ENCODE data around the gene PTH1R. TPM values are rescaled to one million over a fixed set of nuclear protein-coding genes. Genes with fewer than 3 reads are reported as not detected.

PTH1R gene
- total RNA-seq, 1 experiment from 2014 or later = 1.0 TPM

DNA sequence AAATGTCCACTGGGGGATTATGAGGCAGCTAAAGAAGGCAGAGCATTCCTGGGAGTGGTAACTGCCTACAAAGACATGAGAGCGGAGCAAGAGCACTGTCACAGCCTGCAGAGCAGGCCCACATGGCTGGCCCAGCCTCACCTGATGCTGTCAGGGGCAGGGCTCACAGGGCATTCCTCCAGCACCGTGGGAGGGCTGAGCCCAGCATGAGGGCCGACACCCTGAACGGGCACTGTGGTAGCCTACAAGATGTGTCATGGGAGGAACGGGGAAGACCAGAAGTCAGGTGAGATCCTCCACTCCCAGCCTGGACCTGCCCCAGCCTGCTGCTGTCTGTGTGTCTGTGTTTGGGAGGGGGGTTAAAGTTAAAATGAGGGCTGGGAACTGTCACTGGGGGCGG is 68.9 kb downstream of the PTH1R start:
- Histone ChIP-seq H3K14ac (ENCODE audit: insufficient read depth, low read length) (no peak overlapping the region), H3K56ac (ENCODE audit: insufficient read length, low read depth, low read length) (no peak overlapping the region), H2BK20ac (ENCODE audit: low read depth, low read length, poor library complexity, severe bottlenecking) (no peak overlapping the region), H2AFZ (ENCODE audit: low read length) (no peak overlapping the region), H4K91ac (ENCODE audit: insufficient read length, low read depth, low read length) (no peak overlapping the region), H3K27ac (ENCODE audit: insufficient read length, low read depth, low read length) (no peak overlapping the region), H4K20me1 (ENCODE audit: control insufficient read depth, insufficient read depth, insufficient read length) (peaks cover 2% of the 10 kb centered on the region), H2BK12ac (ENCODE audit: insufficient read length, low read depth, low read length) (no peak overlapping the region), H3K4me2 (ENCODE audit: insufficient read depth, insufficient read length, low read length) (no peak overlapping the region), H3K9ac (ENCODE audit: extremely low read depth, insufficient read length, low read length) (no peak overlapping the region), H3K4me1 (ENCODE audit: insufficient read depth, low read length) (peaks cover 5% of the 10 kb centered on the region; the same call in 1 of the 2 replicates), H4K5ac (ENCODE audit: insufficient read length, low read depth, low read length) (no peak overlapping the region), H4K8ac (replicated peaks; ENCODE audit: insufficient read length, low read depth, low read length) (no peak overlapping the region), H3K27me3 (ENCODE audit: insufficient read depth, low read length) (no peaks in the 10 kb centered on the region), H3K79me1 (ENCODE audit: insufficient read depth, low read depth, low read length, poor library complexity, severe bottlenecking) (peaks cover 13% of the 10 kb centered on the region), H2AK5ac (ENCODE audit: insufficient read length, low read length) (no peak overlapping the region), H3K23me2 (ENCODE audit: insufficient read length, low read depth, low read length, poor library complexity, severe bottlenecking) (no peaks in the 10 kb centered on the region), H2BK15ac (ENCODE audit: low read depth, low read length) (no peak overlapping the region), H2BK5ac (ENCODE audit: insufficient read length, low read length) (no peak overlapping the region), H2BK120ac (ENCODE audit: low read depth, low read length, poor library complexity, severe bottlenecking) (no peak overlapping the region), H3T11ph (ENCODE audit: low read length) (no peak overlapping the region), H3K4ac (ENCODE audit: low read depth, low read length) (no peak overlapping the region), H3K79me2 (ENCODE audit: insufficient read depth, low read length) (peaks cover 25% of the 10 kb centered on the region; the same call in 1 of the 2 replicates), H3K23ac (ENCODE audit: insufficient read length, low read depth, low read length) (no peak overlapping the region), H3K18ac (ENCODE audit: insufficient read length, low read depth, low read length) (no peak overlapping the region), H3K9me3 (ENCODE audit: control insufficient read depth, low read depth, low read length) (no peaks in the 10 kb centered on the region)
- no peak overlapping the region for H3K27ac Mint-ChIP-seq
- peaks cover 6 to 23% (median 17%) of the 10 kb centered on the region in 3 experiments for H3K36me3 Mint-ChIP-seq (ENCODE audit: insufficient read depth in 1 of 3, low read depth in 3 of 3)
- peaks cover 50 to 65% of the 10 kb centered on the region in 2 experiments for H3K4me1 Mint-ChIP-seq
- no peaks in the 10 kb centered on the region for H3K27me3 Mint-ChIP-seq (ENCODE audit: low read depth)
- H3K9me3 Mint-ChIP-seq = no peaks in the 10 kb centered on the region; a peak in 1 of 5 replicates
- no peak overlapping the region; a peak in 1 of 5 replicates for H3K4me3 Mint-ChIP-seq
- DNase-seq = no peak
- TF ChIP-seq, protein P1, sequence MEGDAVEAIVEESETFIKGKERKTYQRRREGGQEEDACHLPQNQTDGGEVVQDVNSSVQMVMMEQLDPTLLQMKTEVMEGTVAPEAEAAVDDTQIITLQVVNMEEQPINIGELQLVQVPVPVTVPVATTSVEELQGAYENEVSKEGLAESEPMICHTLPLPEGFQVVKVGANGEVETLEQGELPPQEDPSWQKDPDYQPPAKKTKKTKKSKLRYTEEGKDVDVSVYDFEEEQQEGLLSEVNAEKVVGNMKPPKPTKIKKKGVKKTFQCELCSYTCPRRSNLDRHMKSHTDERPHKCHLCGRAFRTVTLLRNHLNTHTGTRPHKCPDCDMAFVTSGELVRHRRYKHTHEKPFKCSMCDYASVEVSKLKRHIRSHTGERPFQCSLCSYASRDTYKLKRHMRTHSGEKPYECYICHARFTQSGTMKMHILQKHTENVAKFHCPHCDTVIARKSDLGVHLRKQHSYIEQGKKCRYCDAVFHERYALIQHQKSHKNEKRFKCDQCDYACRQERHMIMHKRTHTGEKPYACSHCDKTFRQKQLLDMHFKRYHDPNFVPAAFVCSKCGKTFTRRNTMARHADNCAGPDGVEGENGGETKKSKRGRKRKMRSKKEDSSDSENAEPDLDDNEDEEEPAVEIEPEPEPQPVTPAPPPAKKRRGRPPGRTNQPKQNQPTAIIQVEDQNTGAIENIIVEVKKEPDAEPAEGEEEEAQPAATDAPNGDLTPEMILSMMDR (conservative IDR thresholded peaks at IDR 0.05) = no peak
- WGBS (ENCODE audit: extremely low coverage, insufficient read length, low lambda C conversion rate) = no CpG with 5 or more reads among the region's 6 CpGs

Data from H9 (cell line).